CD4-positive, alpha-beta T cell treated with Interleukin-15 for 4 hours (primary cell): ENCODE results near the gene TXLNG.
A peak's percentile ranks its signal among the peaks of the same experiment; 100 is the strongest.

ENCODE experiments used
- DNase-seq: peaks from one replicate; pipeline ENCODE4 v3.0.0-alpha.2; 2020; ENCODE audit warnings: low spot score

TXLNG gene

DNA sequence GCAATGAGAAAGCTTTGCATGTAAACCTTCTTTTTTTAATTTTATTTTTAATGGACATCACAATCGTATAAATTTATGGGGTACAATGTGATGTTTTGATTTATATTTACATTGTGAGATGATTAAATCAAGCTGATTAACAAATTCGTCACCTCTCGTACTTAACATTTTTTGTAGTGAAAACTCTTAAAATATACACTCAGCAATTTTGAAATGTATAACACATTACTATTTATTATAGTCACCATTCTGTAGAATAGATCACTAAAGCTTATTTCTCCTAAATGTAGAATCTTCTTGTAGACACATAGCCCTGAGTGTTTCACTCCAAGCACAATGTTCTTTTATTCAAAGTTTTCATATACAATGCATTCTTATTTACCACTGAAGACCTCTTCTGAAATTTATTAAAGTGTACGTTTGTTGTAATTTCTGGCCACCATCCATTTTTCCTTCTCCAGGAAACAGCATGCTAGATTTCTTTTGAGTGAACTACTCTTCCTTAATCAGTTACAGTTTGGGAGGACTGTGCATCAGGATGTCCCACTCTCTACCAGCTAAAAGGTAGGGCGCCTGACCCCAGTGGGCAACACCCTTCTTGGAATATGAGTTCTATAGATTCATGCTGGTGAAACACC lies 88.3 kb downstream of the TXLNG start:
- no peak for DNase-seq

DNA sequence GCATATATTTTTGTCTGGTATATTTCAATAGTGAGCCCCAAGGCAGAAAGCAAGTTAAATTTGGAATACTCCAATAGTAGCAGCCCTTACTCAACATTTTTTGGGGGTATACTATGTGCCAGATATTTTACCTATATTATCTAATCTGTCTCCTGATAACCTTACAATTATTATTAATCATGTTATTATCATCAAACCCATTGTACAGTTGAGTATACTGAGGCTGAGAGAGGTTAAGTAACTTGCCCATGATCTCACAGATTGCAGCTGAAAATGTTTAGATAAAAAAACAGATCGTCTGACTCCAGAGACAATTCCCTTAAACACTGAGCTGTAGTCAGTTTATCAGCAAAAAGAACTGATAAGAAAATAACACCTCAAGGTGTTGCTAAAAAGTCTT lies 90.4 kb downstream of the TXLNG start:
- DNase-seq = no peak

DNA sequence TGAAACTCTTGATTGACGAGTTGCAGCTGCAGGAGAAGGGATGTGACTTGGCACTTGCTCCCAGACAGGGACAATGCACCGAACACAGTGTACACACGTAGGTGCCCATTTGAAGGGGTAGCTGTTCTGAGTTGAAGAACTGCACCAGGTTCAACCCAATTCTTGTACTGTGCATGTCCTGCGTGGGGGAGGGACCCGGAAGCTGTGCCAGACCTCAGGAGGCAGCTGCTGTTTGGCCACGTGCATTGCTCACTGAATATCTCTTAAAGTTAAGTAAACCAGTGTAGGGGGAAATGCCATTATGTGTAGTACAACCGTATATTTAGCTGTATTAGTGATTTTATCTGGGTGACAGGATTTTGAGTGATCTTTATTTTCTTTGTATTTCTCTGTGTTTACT lies 95.9 kb downstream of the TXLNG start:
- DNase-seq = no peak

DNA sequence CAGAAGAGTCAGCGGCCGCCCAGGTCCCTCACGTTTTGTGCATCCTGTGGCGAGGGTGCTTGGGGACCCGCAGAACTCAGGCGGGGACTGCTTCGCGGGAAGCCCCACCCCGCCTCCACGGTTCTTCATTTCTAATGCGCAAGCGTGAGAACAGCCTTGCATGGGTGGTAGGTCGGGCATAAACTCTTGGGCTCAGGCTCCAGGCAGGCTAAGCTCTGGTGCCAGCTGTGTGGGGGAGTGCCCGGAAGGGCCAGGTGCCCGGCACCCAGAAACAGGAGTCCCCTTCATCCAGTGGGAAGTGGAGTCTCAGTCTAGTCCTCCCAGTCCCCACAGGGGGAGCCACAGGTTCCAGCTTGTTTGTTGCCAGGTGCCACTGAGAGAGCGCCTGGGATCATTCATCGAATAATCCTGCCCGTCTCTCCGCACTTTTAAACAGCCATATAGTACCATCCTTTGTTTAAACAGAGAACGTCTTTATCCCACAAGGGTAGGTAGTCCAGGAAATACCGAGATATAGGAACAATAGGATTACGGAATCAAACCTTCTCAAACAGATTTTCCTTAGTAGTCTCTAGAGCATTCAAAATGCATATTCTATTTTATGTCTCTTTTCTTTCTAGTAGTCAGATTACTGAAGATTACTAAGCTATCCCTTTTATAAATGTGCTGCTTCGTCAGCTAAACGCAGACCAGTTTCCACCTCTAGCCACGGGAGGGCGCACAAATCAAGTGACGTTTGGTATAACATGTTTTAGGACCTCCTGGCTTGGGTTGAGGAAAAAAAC lies 96.6 kb downstream of the TXLNG start:
- DNase-seq = peak; percentile 63

DNA sequence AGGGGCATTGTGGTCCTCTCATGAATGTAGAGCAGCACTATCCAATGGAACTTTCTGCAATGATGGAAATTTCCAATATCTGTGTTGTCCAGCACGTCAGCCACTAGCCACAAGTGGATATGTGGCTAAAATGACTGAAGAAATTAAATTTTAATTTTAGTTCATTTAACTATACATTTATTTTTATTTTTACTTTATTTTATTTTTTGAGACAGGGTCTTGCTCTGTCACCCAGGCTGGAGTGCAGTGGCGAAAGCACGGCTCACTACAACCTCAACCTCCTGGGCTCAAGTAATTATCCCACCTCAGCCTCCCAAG lies 97.2 kb downstream of the TXLNG start:
- DNase-seq = no peak

DNA sequence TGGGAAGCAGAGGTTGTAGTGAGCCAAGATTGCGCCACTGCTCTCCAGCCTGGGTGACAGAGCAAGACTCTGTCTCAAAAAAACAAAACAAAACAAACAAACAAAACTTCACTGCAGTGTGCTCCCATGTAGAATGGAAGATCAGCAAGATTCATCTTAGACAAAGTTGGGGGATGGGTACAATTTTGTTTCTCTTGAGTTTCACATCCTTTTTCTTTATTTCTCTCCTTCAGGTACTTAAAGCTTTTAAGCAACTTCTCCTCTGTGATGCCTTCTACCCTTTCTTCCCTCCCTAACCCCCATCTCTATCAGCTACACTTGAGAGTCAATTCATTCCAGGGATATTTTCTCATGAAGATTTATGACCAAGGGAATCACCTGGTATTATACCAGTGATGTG lies 99.4 kb downstream of the TXLNG start:
- no peak for DNase-seq

DNA sequence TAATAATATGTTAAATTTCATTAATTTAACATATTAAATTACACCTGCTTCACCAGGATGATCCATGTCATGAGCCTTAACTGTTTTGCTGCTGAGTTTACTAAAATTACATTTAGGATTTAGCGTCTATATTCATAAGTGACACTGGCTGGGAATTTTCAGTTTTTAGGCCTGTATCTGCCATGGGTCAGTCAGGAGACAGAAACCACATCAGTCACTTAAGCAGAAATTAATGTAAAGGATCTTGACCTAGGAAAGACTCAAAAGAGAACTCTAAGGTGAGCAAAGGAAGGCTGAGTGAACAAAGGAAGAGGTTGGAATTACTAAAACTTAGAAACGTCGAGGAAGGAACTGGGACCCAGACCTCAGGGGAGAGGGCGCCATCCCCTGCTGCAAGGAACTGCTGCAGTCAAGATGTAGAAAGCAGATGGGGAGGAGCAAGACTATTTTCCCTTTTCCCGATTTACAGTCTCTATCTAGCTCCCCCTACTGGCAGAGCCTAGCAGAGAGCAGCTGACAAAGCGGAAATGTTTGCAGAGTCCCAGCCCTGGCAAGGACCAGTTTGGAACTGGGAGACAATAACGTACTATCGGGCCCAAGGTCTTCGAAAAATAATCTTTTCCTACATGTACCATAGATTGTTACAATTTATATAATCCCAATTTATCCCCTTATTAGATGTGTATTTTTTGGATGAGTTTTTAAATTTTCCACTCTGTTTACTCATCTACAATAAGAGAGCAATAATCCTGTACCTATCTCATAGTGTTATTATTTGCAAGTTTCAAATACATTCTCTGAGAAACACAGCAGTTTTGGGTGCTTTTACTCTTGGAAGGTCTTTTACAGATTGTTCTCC lies 106.5 kb downstream of the TXLNG start:
- peak; percentile 67 for DNase-seq
